ENCODE measurements around the gene UTF1.

GRCh38 chr10:133267829-133268228 is 37.8 kb downstream of the UTF1 start:
- TF ChIP-seq ZEB2 (tag by site-specific recombination; IDR thresholded peaks at IDR 0.05): no peak
- no peak for TF ChIP-seq ZNF701 (tag by site-specific recombination; IDR thresholded peaks at IDR 0.05)
- TF ChIP-seq ZNF398 (tag by site-specific recombination; IDR thresholded peaks at IDR 0.05): no peak
- TF ChIP-seq CTCF (tag by site-specific recombination; IDR thresholded peaks at IDR 0.05): no peak
- TF ChIP-seq ZNF280D (tag by site-specific recombination; IDR thresholded peaks at IDR 0.05): no peak
